ENCODE results near the gene GJE1.

Gene GJE1

GRCh38 chr6:142167486-142167885 lies 34.8 kb downstream of the GJE1 start:
- H3K4me3 ChIP-seq (ENCODE audit: low read depth, low read length), result no peak overlapping the region
- TF ChIP-seq CTCF (IDR thresholded peaks at IDR 0.05; ENCODE audit: low read depth, low read length), result no peak

GRCh38 chr6:142171351-142171750 lies 38.6 kb downstream of the GJE1 start:
- no peak overlapping the region for H3K4me3 ChIP-seq (ENCODE audit: low read depth, low read length)
- TF ChIP-seq CTCF (IDR thresholded peaks at IDR 0.05; ENCODE audit: low read depth, low read length), result no peak

- H3K4me3 ChIP-seq (ENCODE audit: low read depth, low read length), result no peak overlapping the region
- no peak for TF ChIP-seq CTCF (IDR thresholded peaks at IDR 0.05; ENCODE audit: low read depth, low read length)
Measured at GRCh38 chr6:142172758-142173157, 40.0 kb downstream of the GJE1 start.

- no peak overlapping the region for H3K4me3 ChIP-seq (ENCODE audit: low read depth, low read length)
- no peak for TF ChIP-seq CTCF (IDR thresholded peaks at IDR 0.05; ENCODE audit: low read depth, low read length)
Measured at GRCh38 chr6:142173980-142174379, 41.3 kb downstream of the GJE1 start.

DNA sequence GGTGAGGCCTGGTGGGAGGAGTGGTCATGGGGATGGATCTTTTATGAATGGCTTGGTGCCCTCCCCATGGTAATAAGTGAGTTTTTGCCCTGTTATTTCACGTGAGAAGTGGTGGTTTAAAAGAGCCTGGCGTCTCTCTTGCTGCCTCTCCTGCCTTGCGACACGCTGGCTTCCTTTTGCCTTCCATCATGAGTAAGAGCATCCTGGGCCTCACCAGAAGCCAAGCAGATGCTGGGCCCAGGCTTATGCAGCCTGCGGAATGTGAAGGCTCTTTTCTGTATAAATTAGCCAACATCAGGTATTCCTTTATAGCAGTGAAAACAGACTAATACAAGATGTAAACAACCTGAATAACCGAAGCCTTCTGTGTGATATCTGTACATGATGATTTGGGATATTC lies 42.0 kb downstream of the GJE1 start:
- TF ChIP-seq CTCF (IDR thresholded peaks at IDR 0.05; ENCODE audit: low read depth, low read length), result no peak
- H3K4me3 ChIP-seq (ENCODE audit: low read depth, low read length), result no peak overlapping the region

DNA sequence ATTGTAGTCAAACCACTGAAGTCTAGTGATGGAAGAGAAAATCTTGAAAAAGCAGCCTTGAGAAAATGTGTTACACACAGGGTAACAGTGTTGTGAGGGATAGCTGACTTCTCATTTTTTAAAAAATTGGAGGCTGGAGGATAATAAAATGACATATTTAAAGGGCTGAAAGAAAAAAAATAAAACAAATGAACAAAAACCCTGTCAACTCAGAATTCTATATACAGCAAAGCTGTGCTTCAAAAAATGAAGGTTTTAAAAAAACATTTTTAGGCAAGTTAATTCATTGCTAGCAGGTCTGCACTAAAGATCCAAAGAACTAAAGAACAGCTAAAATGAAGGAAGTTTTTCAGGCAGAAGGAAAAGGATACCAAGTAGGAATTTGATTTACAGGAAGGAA lies 45.4 kb downstream of the GJE1 start:
- no peak for TF ChIP-seq CTCF (IDR thresholded peaks at IDR 0.05; ENCODE audit: low read depth, low read length)
- no peak overlapping the region for H3K4me3 ChIP-seq (ENCODE audit: low read depth, low read length)

GRCh38 chr6:142182004-142182403 lies 49.3 kb downstream of the GJE1 start:
- no peak overlapping the region for H3K4me3 ChIP-seq (ENCODE audit: low read depth, low read length)
- TF ChIP-seq CTCF (IDR thresholded peaks at IDR 0.05; ENCODE audit: low read depth, low read length), result no peak

All from WI38 (cell line).